Progenitor cell of endocrine pancreas (in vitro differentiated cells): Measurements from ENCODE around the gene KCNMB2. TPM values are rescaled to one million over a fixed set of nuclear protein-coding genes. Genes with fewer than 3 reads are reported as not detected.

Source experiments
- DNase-seq: peaks from one replicate; pipeline ENCODE4 v3.0.0; 2021; ENCODE audit warnings: low spot score; ENCODE audit not compliant: unreplicated experiment
- H3K27ac Mint-ChIP-seq: 2 replicates; pipeline ENCODE4 v1.8.0; 2021; ENCODE audit warnings: mild to moderate bottlenecking, moderate library complexity, mixed read lengths
- H3K27me3 Mint-ChIP-seq: 2 replicates; pipeline ENCODE4 v1.8.0; 2021; ENCODE audit warnings: mixed read lengths
- H3K36me3 Mint-ChIP-seq: 2 replicates; pipeline ENCODE4 v1.8.0; 2022; ENCODE audit warnings: mixed read lengths; ENCODE audit not compliant: insufficient read depth
- H3K4me1 Mint-ChIP-seq: 2 replicates; pipeline ENCODE4 v1.8.0; 2021; ENCODE audit warnings: low read depth, mixed read lengths
- H3K4me3 Mint-ChIP-seq: 2 replicates; pipeline ENCODE4 v1.8.0; 2021; ENCODE audit warnings: low read depth, mild to moderate bottlenecking, moderate library complexity, mixed read lengths
- H3K9me3 Mint-ChIP-seq: 2 replicates; pipeline ENCODE4 v1.8.0; 2021; ENCODE audit warnings: low read depth, mixed read lengths
- total RNA-seq: library from RNA; stranded (reverse); gene quantifications from 2 replicates; pipeline ENCODE4 v1.2.1, GENCODE V29; 2021
- TF ChIP-seq, protein P1 (sequence below): fragments of 200-600 bp; sonication (generic); IDR thresholded peaks from one replicate; pipeline ENCODE4 v1.5.0; 2021; ENCODE audit warnings: antibody characterized with exemption, mild to moderate bottlenecking; ENCODE audit not compliant: unreplicated experiment

KCNMB2 gene
- total RNA-seq, 1 donor from 2014 or later: not detected

DNA sequence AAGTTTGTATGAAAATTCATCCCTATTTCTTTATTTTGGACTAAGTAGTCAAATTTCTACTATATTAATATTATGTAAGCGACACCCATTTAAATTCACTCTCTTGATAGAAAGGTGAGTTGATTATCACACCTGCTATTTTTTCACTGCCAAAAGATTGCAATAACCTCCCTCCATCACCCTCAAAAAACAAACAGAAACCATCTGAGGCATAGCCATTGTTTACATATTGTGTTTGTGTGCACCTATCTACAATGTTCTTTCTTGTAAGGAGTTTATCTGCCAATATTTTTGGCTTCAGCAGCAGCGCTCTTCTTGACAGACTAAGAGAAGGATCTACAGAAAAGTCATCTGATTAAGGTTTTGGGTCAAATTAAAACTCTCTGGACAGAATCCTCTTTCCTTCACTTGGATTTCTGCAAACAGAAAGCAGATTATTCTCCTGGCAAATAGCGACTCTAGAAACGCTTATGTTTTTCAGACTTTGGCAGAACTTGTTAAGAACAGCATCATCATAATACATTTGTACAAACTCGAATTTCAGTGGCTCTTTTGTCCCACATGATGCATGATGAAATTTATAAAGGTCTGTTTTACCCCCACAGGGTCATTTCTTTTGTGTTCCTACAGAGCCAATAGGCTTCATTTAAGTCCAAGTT lies 48.6 kb downstream of the KCNMB2 start:
- H3K27ac Mint-ChIP-seq: no peak overlapping the region
- H3K4me3 Mint-ChIP-seq: no peak overlapping the region
- peaks cover 5% of the 10 kb centered on the region for H3K4me1 Mint-ChIP-seq
- no peaks in the 10 kb centered on the region for H3K36me3 Mint-ChIP-seq
- no peaks in the 10 kb centered on the region for H3K27me3 Mint-ChIP-seq
- TF ChIP-seq, protein P1, sequence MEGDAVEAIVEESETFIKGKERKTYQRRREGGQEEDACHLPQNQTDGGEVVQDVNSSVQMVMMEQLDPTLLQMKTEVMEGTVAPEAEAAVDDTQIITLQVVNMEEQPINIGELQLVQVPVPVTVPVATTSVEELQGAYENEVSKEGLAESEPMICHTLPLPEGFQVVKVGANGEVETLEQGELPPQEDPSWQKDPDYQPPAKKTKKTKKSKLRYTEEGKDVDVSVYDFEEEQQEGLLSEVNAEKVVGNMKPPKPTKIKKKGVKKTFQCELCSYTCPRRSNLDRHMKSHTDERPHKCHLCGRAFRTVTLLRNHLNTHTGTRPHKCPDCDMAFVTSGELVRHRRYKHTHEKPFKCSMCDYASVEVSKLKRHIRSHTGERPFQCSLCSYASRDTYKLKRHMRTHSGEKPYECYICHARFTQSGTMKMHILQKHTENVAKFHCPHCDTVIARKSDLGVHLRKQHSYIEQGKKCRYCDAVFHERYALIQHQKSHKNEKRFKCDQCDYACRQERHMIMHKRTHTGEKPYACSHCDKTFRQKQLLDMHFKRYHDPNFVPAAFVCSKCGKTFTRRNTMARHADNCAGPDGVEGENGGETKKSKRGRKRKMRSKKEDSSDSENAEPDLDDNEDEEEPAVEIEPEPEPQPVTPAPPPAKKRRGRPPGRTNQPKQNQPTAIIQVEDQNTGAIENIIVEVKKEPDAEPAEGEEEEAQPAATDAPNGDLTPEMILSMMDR: no peak
- H3K9me3 Mint-ChIP-seq: peaks cover 7% of the 10 kb centered on the region
- DNase-seq: no peak

DNA sequence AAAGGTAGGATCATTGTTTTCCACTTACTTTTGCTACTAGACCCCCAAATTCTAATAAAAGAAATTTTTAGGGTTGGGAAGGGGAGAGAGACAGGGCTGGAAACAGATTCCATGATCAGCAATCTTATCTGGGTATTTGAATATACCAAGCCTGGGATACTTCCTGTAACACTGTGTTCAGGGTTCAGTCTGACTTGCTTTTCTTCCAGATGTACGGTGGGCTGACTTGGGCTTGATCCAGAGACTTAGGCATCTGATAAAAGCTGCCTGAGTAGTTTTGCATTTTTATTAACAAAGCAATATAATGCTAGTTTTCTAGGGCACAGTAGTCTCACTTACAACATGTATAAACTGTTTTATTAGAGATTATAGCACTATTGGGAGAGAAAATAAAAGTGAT lies 49.2 kb downstream of the KCNMB2 start:
- H3K27ac Mint-ChIP-seq: no peak overlapping the region
- TF ChIP-seq, protein P1: no peak
- no peaks in the 10 kb centered on the region for H3K27me3 Mint-ChIP-seq

DNA sequence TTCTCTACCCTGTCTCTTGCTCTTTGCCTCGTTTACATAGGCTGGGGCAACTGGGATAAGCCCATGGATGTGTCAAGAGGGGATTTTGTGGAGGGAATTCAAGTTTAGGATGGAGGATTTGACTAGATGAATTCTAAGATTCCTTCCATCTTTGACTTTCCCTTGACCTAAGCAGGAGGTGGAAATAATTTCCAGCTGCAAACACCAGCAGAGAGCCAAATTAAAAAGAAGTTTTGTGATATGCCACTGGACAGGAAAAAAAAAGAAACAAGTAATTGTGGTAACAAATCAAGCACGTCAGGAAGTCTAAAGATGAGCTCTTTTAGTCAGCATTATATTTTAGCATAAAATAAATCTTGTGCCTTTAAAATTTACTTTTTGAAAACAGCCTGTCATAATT lies 49.8 kb downstream of the KCNMB2 start:
- TF ChIP-seq, protein P1: no peak
- Mint-ChIP-seq H3K4me1 (peaks cover 5% of the 10 kb centered on the region), H3K27ac (no peak overlapping the region), H3K9me3 (no peaks in the 10 kb centered on the region), H3K27me3 (no peaks in the 10 kb centered on the region), H3K4me3 (no peak overlapping the region), H3K36me3 (no peaks in the 10 kb centered on the region)
- DNase-seq: no peak

More for the DNA sequence above, 49.2 kb downstream of the KCNMB2 start:
- peaks cover 5% of the 10 kb centered on the region for H3K9me3 Mint-ChIP-seq
- DNase-seq: no peak
- H3K4me1 Mint-ChIP-seq: peaks cover 5% of the 10 kb centered on the region
- no peaks in the 10 kb centered on the region for H3K36me3 Mint-ChIP-seq
- no peak overlapping the region for H3K4me3 Mint-ChIP-seq

DNA sequence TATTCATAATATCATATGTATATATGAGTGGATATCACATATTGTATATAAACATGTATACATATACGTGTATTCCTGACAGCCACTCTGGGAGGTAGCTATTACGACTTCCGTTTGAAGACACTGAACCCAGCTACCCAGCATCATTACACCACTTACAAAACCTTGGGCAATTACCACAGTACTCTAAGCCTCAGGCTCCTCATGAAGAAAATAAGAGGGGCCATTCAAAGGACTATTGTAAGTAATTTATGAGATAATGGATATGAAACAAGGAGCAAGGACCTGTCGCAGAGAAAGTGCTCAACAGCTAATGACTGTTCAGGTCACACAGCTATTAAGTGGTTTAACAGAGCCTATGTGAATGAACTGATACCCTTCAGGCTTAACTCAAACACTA lies 52.4 kb downstream of the KCNMB2 start:
- Mint-ChIP-seq H3K27ac (no peak overlapping the region), H3K9me3 (no peaks in the 10 kb centered on the region), H3K4me3 (no peak overlapping the region), H3K36me3 (no peaks in the 10 kb centered on the region), H3K27me3 (no peaks in the 10 kb centered on the region), H3K4me1 (peaks cover 5% of the 10 kb centered on the region)
- TF ChIP-seq, protein P1: no peak
- no peak for DNase-seq

DNA sequence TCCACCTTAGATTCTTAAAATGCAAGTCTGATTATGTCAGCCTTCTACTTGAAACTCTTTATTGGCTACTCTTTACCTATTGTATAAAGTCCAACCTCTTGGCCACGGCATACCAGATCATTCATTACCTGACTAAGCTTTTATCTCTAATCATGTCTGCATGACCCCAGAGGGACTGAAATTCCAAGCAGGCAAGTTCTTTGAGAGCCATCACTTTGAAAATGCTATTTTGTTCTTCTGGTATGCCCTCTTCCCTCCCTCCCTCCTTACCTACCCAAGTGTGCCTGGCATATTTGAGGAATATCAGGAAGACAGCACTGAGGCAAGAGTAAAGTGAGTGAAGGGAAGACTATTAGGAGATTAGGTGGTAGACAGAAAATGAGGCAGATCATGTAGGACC lies 57.5 kb downstream of the KCNMB2 start:
- Mint-ChIP-seq H3K27ac (no peak overlapping the region), H3K4me1 (no peaks in the 10 kb centered on the region), H3K27me3 (no peaks in the 10 kb centered on the region), H3K36me3 (no peaks in the 10 kb centered on the region), H3K4me3 (no peak overlapping the region), H3K9me3 (no peaks in the 10 kb centered on the region)
- TF ChIP-seq, protein P1: no peak
- no peak for DNase-seq
